Right cardiac atrium (tissue), 5 donors: ENCODE results near the gene BCAS3. TPM values are rescaled to one million over a fixed set of nuclear protein-coding genes. Genes with fewer than 3 reads are reported as not detected.

Source experiments
- ATAC-seq, 2 donors: fragments of 200-7000 bp; cut with Tn5 transposase; one replicate each; pipeline versions ENCODE4 v1.8.0 to v1.9.1; 2020; ENCODE audit warnings: moderate library complexity in 2 of 2, mild to moderate bottlenecking in 1 of 2
- DNase-seq, 3 donors: peaks; one replicate each; pipeline ENCODE4 v3.0.0-alpha.2; 2020
- H3K27ac ChIP-seq: one replicate; pipeline ENCODE4 v1.5.1; 2013; ENCODE audit warnings: mild to moderate bottlenecking, low read length, control low read depth, moderate library complexity
- H3K27me3 ChIP-seq: one replicate; pipeline ENCODE4 v1.6.1; 2013; ENCODE audit not compliant: control insufficient read depth, insufficient read depth
- H3K4me1 ChIP-seq: one replicate; pipeline ENCODE4 v1.6.1; 2013; ENCODE audit warnings: low read length; ENCODE audit not compliant: control insufficient read depth, insufficient read depth
- H3K4me3 ChIP-seq: one replicate; pipeline ENCODE4 v1.5.1; 2013; ENCODE audit warnings: low read length, control low read depth
- H3K9me3 ChIP-seq: one replicate; pipeline ENCODE4 v1.6.1; 2013; ENCODE audit warnings: low read length; ENCODE audit not compliant: control insufficient read depth
- WGBS: extraction: QIAGEN DNeasy Blood & Tissue Kit; methylation state at CpG from one replicate; pipeline ENCODE4 v1.1.7; 2013; 5-methylcytosine and 5-hydroxymethylcytosine counted together
- intact Hi-C, 4 donors: fragments of 100-400 bp; cut with DNase I; formaldehyde crosslinking; loops; one replicate each; pipeline versions ENCODE4 v1.11.0 to v1.14.0; 2022 to 2023
- polyA plus RNA-seq: library from polyadenylated mRNA; stranded (reverse); fragments of 200-250 nt; gene quantifications from one replicate; pipeline ENCODE4 v1.2.3, GENCODE V29; 2013
- total RNA-seq, 4 donors: library from RNA; stranded (reverse); fragmentation: NEBNext Ultra II Directional; extraction: Animal tissue kit (Norgen Biotek cat#: 25700); gene quantifications; one replicate each; pipeline ENCODE4 v1.2.1, GENCODE V29; 2021
- donor health status: healthy with polysubstance abuse.
- donor health status: DM: no; HTN: yes; CAD: no.
- donor health status: DM: no; HTN: no; CAD: no.
- donor health status: DM: no; HTN: yes; CAD: no; lungs with severe emphysema.
- donor health status: DM: yes; HTN: yes; CAD: no.

Gene BCAS3
- total and polyA plus RNA-seq, 5 donors: 6.6 to 19.6 (median 19.1) TPM

- Histone ChIP-seq H3K4me3 (no peak overlapping the region), H3K27ac (no peak overlapping the region), H3K4me1 (peaks cover 6% of the 10 kb centered on the region), H3K9me3 (no peaks in the 10 kb centered on the region), H3K27me3 (no peaks in the 10 kb centered on the region)
- no peak for DNase-seq
- ATAC-seq: no peak
- intact Hi-C loops: no loop called here
These were observed 537.1 kb downstream of the BCAS3 start for GRCh38 chr17:61214753-61215152.

GRCh38 chr17:61216066-61216465 is 538.4 kb downstream of the BCAS3 start:
- DNase-seq: no peak
- intact Hi-C loops: no loop called here
- no peak for ATAC-seq
- Histone ChIP-seq H3K27me3 (no peaks in the 10 kb centered on the region), H3K4me1 (peaks cover 6% of the 10 kb centered on the region), H3K9me3 (no peaks in the 10 kb centered on the region), H3K27ac (no peak overlapping the region), H3K4me3 (no peak overlapping the region)
- WGBS: 88% methylated on average over 4 of the region's 4 CpGs

GRCh38 chr17:61217878-61218437 is 540.3 kb downstream of the BCAS3 start:
- 75% methylated on average over 4 of the region's 4 CpGs for WGBS
- no peak for ATAC-seq

DNA sequence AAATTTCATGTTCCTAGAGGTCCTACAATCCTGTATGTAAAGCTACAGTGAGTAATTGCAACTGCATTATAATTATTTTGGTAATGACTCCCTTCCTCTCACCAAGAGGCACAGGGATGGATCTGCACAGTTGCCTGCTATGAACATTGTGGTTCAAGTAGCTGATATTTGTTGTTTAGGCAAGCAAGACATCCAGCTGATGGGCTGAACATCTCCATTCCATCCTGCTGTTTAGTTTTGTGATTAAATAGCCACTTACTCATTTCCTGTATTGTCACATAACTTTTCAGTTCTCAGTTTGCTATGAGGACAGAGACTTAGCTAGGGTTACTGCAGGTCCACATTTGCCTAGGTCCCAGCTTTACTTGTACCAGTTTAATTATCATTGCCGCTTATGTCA is 540.8 kb downstream of the BCAS3 start:
- Histone ChIP-seq H3K27ac (no peak overlapping the region), H3K9me3 (no peaks in the 10 kb centered on the region), H3K27me3 (no peaks in the 10 kb centered on the region), H3K4me1 (peaks cover 9% of the 10 kb centered on the region), H3K4me3 (no peak overlapping the region)
- intact Hi-C loops: no loop called here
- WGBS: 96% methylated on average over 1 of the region's 1 CpG
- peak in 1 of 2 donors; percentile 51 for ATAC-seq
- DNase-seq: no peak

More at GRCh38 chr17:61217878-61218437, 540.3 kb downstream of the BCAS3 start:
- Histone ChIP-seq H3K27me3 (no peaks in the 10 kb centered on the region), H3K27ac (no peak overlapping the region), H3K9me3 (no peaks in the 10 kb centered on the region), H3K4me3 (no peak overlapping the region), H3K4me1 (peaks cover 9% of the 10 kb centered on the region)
- no peak for DNase-seq
- intact Hi-C loops: no loop called here

- Histone ChIP-seq H3K27me3 (no peaks in the 10 kb centered on the region), H3K9me3 (no peaks in the 10 kb centered on the region), H3K4me1 (peaks cover 9% of the 10 kb centered on the region), H3K27ac (peak overlapping the region; percentile 52), H3K4me3 (no peak overlapping the region)
- ATAC-seq: peak; percentile 84 to 89
- 52% methylated on average over 3 of the region's 3 CpGs for WGBS
- peak; percentile 31 to 63 (median 58) for DNase-seq
- intact Hi-C loops: no loop called here
These were observed 541.8 kb downstream of the BCAS3 start for GRCh38 chr17:61219460-61219859.

DNA sequence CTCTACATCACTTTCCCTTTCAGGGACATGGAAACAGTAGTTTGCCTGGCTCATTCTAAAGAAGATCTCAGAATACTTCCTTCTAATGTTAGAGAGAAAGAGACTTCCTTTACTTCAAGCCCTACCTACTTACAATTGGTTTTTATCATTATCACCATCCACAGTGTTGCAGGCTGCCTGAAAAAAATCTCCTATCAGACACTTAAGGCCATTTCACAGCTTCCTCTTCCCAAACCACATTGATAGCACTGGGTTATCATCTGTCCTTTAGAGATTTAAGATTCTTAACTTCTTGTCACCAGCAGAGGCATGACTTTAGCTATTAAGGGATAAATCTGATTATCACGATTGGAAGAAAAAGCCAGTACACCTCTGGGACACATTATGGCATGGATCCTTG is 543.5 kb downstream of the BCAS3 start:
- no peak overlapping the region for H3K4me3 ChIP-seq
- peaks cover 9% of the 10 kb centered on the region for H3K4me1 ChIP-seq
- H3K27me3 ChIP-seq: no peaks in the 10 kb centered on the region
- ATAC-seq (no peak), DNase-seq (no peak)
- intact Hi-C loops: no loop called here
- no peak overlapping the region for H3K27ac ChIP-seq
- H3K9me3 ChIP-seq: no peaks in the 10 kb centered on the region
- 68% methylated on average over 1 of the region's 1 CpG for WGBS

GRCh38 chr17:61221597-61222471 is 544.2 kb downstream of the BCAS3 start:
- Histone ChIP-seq H3K4me1 (peaks cover 9% of the 10 kb centered on the region), H3K9me3 (no peaks in the 10 kb centered on the region), H3K4me3 (no peak overlapping the region), H3K27me3 (no peaks in the 10 kb centered on the region), H3K27ac (no peak overlapping the region)
- WGBS: 93% methylated on average over 8 of the region's 8 CpGs
- DNase-seq (no peak), ATAC-seq (no peak)
- intact Hi-C loops: no loop called here

DNA sequence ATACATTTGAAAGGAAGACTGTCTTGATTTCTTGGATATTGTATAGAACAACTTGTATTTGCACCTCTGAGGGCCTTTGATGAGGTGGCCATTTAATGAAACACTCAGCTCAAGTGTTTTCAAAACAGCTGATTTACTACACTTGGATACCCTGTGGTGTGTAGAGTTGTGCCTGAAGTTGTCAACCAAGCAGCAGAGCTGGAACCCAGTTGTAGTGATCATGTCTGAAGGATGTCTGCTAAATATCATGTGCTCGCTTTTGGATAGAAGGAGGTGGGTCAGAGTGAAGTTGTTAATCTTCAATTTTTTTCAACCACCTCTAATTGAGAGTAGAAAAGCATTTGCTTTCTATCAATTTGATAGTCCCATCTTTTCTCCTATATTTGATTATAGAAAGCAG is 546.1 kb downstream of the BCAS3 start:
- no peaks in the 10 kb centered on the region for H3K27me3 ChIP-seq
- no peak for ATAC-seq
- H3K27ac ChIP-seq: no peak overlapping the region
- 96% methylated on average over 1 of the region's 1 CpG for WGBS
- DNase-seq: no peak
- H3K9me3 ChIP-seq: no peaks in the 10 kb centered on the region
- no peak overlapping the region for H3K4me3 ChIP-seq
- intact Hi-C loops: no loop called here
- H3K4me1 ChIP-seq: peaks cover 9% of the 10 kb centered on the region

GRCh38 chr17:61225178-61225882 is 547.7 kb downstream of the BCAS3 start:
- ATAC-seq (no peak), DNase-seq (no peak)
- 87% methylated on average over 5 of the region's 5 CpGs for WGBS
- intact Hi-C loops: no loop called here
- Histone ChIP-seq H3K27ac (no peak overlapping the region), H3K27me3 (no peaks in the 10 kb centered on the region), H3K4me1 (peaks cover 3% of the 10 kb centered on the region), H3K4me3 (no peak overlapping the region), H3K9me3 (no peaks in the 10 kb centered on the region)

GRCh38 chr17:61227866-61228265 is 550.2 kb downstream of the BCAS3 start:
- intact Hi-C loops: no loop called here
- no peak for ATAC-seq
- Histone ChIP-seq H3K27ac (no peak overlapping the region), H3K4me1 (no peaks in the 10 kb centered on the region), H3K9me3 (no peaks in the 10 kb centered on the region), H3K4me3 (no peak overlapping the region), H3K27me3 (no peaks in the 10 kb centered on the region)
- DNase-seq: no peak

DNA sequence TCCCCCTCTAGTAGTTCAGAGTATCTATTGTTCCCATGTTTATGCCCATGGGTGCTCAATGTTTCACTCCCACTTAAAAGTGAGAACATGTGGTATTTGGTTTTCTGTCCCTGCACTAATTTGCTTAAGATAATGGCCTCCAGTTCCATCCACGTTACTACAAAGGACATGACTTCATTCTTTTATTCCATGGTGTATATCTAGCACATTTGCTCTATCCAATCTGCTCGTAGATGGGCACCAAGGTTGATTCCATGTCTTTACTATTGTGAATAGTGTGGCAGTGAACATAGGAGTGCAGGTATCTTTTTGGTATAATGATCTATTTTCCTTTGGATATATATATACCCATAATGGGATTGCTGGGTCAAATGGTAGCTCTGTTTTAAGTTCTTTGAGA is 552.8 kb downstream of the BCAS3 start:
- no peak overlapping the region for H3K27ac ChIP-seq
- no peak for ATAC-seq
- H3K9me3 ChIP-seq: no peaks in the 10 kb centered on the region
- no peaks in the 10 kb centered on the region for H3K4me1 ChIP-seq
- H3K4me3 ChIP-seq: no peak overlapping the region
- no peak for DNase-seq
- WGBS: 92% methylated on average over 2 of the region's 2 CpGs
- intact Hi-C loops: no loop called here
- no peaks in the 10 kb centered on the region for H3K27me3 ChIP-seq
